Fibroblast of skin of left biceps (primary cell): Measurements from ENCODE around the gene KIAA1671.

Source experiments
- DNase-seq, 2 experiments: peaks; one replicate each; pipeline ENCODE4 v3.0.0-alpha.2; 2013; ENCODE audit warnings: low read depth in 2 of 2

The KIAA1671 gene

DNA sequence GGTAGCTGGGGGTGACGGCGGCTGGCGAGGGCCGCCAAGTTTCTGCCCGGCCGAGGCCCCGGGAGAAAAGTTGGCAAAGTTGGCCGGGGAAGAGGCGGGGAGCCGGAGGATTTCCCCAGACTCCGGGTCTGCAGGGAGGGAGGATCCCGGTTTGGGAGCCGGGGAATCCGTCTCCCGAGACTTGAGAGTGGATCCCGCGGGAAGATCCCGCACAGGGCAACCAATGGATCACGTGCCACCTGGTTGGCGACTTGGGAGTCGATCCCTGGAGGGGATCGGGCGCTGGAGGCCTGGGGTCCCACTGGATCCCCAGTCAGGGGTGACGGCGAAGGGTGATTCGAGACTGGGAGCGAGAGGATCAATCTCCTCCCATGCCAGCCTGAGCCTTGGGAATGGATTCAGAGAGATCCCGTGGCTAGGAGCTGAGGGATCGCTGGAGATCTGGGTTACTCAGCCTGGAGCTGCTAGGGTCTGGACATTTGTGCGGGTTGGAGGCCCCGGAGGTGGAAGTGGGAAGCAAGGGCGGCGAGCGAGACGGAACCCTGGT lies 394 bp downstream of the KIAA1671 start:
- DNase-seq, result no peak

DNA sequence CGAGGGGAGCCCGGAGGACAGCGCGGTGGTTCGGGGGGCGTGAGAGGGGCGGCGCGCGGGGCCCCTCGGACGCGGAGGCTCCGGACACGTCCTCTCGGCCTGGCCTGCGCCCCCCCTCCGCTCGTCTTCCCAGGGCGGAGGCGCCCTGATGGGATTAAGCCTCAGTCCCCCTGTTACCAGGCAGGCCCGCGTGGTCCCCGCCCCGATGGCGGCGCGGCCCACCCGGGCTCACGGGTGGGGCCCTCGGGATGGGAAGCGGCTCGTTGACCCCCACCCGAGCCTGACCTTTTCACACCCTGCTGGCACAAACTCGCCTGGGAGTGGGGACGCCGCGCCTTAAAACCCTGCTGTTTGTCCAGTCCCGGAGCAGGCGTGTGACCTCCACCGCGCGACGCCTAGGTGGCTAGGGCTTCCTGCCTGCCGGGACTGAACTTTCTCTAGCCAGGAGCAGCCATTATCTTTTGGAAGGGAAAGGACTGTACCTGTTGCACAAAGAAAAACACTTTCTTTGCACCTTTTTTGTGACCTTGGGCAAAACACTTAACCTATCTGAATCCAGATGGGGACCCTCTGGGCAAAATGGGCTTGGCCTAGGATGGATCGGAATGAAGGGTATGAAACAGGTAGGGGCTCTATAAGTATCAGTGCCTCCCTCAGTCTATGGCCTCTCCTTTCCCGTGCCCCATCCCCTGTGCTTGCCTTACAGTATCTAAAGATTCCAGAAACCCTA lies 1.0 kb downstream of the KIAA1671 start:
- no peak for DNase-seq

DNA sequence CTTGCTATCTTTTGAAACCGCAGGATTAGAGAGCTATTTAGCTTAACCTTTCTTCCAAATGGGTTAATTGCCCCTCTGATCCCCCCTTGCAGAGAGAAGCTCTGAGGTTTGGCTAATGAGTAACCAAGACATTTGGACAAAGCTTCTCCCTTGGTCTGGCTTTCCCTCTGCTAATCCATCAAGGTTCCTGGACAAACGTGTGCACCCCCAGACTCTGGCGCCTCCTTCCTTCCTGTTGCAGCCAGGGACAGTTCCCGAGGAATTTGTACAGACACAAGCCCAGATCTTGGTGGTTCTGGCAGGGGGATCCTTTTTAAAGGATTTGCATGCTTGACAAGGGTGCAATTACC lies 1.6 kb downstream of the KIAA1671 start:
- no peak for DNase-seq

DNA sequence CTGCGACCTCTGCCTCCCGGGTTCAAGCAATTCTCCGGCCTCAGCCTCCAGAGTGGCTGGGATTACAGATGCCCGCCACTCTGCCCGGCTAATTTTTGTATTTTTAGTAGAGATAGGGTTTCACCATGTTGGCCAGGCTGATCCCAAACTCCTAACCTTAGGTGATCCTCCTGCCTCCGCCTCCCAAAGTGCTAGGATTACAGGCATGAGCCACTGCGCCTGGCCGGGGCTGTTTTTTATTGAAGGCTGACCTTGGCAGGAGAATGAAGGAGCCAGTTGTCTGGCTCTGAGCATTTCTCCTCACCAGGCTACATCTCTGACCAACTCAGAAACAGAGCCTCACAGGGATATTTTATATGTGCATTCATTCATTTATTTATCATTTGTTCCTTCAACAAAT lies 2.3 kb downstream of the KIAA1671 start:
- DNase-seq, result no peak

DNA sequence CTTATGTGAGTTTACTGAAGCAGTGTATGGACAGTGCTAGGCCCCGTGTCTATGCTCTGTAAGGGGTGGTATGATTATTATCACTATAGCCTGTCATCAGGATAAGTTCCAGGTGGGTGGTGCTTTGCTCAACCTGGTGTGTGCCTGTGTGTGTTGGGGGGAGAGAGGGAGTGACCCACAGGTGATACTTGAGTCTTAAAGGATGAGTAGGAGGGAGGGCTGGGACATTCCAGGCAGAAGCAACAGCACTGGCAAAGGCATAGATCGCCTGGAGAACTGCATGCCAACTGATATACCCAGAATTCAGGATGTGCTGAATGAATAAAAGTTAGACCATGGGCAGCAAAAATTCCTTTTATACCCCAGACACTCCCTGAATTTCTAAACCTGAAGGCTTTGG lies 4.5 kb downstream of the KIAA1671 start:
- no peak for DNase-seq

DNA sequence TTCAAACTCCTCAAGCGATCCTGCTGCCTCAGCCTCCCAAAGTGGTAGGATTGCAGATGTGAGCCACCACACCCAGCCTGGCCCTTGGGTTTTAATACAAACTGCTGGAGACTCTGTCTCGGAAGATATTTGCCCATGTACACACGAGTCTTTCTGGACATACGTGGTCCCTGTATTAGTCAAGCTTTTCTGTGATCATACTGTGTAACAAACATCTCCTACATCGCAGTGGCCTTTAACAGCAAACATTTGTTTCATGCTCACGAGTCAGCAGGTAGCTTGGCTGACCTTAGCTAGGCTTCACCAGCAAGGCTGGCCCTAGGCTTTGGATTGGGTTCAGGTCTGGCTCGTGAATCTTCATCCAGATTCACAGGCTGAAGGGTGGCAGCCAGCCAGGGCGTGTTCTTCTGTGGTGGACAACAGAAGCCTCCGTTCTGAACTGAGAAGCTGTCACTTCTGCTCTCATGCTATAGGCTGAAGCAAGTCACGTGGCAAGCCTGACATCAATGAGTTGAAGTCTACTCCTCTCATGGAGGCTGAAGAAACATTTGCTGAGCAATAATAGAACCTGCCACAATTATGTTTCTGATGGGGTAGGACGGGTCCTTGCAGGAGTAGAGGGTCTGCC lies 8.8 kb downstream of the KIAA1671 start:
- DNase-seq, result no peak

DNA sequence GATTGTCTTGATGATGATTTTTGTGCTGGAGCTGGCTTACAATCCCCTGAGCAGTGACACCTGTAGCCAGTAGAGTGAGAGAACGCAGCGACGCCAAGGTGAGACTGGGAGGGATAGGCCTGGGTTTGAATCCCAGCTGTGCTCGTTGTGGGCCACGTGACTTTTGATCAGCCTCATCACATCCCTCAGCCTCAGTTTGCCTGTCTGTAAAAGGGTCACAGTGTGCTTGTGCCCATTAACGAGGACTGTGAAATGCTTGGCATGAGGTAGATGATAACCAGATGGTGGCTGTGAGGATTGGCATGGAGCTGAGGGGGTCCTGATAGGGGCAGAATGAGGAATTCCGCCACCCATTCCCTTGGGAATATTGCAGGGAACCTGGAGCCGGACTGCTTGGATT lies 9.6 kb downstream of the KIAA1671 start:
- no peak for DNase-seq

DNA sequence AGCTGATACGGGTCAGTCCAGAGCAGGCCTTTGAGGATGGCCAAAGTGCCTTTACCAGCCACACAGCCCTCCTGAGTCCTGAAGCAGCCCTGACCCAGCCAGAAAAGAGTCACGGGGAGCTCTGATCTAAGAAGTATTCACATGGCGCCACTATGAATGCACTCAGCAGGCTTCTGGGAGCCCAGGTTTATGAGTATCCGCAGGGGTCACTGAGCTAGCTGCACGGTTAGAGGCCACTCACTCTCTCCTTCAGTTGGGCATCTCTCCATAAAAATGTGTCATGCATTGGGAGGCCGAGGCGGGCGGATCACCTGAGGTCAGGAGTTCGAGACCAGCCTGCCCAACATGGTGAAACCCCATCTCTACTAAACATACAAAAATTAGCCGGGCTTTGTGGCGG lies 10.3 kb downstream of the KIAA1671 start:
- DNase-seq, result no peak

DNA sequence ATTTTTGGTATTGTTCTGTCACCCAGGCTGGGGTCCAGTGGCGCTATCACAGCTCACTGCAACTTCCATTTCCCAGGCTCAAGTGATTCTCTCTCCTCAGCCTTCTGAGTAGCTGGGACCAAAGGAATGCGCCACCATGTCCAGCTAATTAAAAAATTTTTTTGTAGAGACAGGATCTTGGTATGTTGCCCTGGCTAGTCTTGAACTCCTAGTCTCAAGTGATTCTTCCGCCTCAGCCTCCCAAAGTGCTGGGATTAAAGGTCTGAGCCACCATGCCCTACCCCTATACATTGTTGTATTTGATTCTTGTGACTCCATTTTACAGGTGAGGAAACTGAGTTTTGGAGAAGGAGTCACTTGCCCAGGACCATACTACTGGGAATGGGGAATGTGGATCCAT lies 11.9 kb downstream of the KIAA1671 start:
- no peak for DNase-seq

DNA sequence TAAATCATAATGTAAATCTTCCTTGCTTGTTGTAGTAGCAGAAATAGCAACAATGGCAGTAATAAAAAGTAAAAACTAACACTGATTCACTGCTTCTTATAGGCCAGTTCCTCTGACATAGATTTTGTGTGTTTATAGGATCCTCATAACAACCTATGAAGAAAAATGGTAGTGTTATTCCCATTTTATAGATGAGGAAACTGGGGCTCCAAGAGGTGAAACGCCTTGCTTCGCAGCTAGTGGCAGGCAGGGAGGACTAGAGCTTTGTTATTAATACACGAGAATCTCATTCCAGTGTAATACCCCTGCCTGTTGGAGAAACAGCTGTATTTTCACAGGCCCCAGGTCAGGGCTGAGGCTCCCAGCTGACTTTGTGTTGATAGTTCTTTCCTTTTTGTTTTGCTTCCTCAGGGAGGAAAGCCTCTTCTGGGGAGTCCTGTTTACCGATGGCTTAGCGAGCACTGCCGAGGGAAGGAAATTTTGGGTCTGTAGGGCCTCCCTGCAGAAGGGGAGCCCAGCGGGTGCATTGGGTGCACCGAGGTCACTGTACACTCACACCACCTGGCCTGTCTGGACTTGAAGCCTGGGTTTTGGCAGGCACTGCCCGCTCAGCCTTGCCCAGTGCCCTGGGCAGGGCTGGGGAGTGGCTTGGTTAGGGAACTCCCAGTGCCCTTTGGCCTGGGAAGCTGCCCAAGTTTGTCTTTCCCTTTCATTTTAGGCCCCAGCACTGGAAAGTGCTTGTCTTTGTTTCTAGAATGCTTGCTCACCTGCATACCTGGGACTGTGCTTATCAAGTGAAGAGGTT lies 13.5 kb downstream of the KIAA1671 start:
- no peak for DNase-seq

DNA sequence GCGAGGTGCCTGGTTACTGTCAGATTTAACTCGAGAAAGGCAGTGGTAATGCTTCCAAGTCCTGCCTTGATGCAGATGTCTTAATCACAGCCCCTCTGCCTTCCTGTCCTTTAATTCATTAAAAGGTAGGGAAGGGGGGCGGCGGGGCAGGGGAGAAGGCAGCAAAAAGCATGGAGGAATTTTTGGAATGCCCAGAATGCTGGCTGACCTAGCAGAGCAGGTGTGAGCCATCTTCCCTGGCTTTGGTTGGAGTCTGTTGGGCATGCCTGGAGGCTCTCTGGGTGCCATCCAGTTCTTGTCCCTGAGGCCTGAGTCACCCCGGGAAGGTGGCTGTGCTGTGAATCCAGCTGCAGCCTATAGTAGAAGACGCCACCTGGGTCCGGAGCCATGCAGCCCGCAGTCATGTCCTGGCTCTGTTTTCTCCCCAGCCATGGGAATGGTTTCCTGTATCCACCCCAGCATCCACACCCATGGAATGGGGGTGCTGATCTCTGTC lies 15.6 kb downstream of the KIAA1671 start:
- no peak for DNase-seq

DNA sequence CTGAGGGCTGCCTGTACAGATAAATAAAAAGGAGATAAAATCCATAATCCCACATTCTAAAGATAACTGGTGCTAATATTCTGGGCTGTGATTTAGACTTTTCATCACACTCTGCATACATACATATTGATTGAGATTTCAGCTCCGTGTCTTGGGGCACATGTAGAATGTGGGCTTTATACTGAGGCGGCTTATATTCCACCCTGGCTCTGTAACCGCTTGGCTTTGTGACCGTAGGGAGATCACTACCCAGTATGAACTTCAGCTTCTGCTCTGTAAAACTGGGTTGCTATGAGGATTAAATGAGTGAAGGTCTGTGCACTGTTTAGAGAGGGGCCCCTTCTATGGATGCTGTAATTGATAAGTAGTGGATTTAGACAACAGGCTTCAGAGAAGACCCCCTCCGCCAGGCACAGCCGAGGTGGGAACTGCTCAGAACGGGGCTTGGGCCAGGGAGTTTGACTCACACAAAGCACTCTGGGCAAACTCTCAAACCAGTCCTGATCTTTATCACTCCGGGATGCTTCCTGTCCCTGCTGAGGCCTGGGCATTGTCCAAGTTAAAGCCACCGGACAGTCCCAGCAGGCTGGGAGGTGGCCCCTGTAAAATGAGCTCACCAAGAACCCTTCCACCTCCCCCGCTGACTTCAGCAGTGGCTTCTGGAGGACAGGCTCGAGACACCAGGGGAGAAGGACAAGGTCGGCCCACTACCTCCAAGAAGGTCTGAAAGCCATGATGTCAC lies 17.2 kb downstream of the KIAA1671 start:
- DNase-seq, result no peak

DNA sequence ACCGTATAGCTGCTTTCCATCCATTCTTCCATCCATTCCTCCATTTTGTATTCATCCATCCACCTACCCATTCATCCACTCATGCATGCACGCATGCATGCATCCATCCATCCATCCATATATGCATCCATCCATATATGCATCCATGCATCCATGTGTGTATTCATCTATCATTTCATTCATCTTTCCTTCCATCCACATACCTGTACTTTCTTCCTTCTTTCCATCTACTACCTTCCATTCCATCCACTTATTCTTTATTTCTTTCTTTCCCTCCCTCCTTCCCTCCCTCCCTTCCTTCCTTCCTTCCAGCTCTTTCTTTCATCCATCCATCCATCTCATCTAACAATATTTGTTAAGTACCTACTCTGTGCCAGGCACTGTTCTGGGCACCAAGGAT lies 19.9 kb downstream of the KIAA1671 start:
- no peak for DNase-seq

DNA sequence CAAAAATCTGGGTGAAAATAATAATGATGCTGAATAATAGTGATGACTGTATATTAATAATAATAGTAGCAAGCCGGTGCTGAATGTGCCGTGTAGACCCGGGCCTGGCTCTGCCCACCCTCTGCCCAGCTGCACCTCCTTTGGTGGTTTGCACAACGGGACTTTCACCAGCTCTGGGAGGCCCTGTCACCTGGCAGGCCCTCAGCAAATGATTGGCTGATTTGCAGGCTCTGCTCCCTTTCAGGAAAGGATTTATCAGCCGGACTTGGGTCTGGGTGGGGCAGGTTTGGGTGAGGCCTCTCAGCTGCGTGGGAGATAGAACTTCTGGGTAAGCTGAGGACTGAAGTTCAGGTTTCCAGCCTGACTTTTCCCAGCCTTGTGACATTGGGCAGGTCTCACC lies 21.4 kb downstream of the KIAA1671 start:
- DNase-seq, result no peak

DNA sequence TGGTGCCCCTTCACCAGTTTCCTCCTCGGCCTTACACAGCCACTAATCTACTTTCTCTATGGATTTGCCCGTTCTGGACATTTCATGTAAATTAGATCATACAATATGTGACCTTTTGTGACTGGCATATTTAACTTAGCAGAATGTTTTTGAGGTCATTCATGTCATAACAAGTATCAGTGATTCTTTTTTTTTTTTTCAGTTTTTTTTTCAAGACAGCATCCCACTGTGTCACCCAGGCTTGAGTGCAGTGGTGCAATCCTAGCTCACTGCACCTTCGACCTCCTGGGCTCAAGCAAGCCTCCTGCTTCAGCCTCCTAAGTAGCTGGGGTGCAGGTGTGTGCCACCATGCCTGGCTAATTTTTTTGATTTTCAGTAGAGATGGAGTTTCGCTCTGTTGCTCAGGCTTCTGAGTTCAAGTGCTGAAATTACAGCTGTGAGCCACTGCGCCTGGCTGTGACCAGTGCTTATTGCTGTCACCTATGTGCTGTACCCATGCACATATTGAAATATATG lies 22.7 kb downstream of the KIAA1671 start:
- no peak for DNase-seq

DNA sequence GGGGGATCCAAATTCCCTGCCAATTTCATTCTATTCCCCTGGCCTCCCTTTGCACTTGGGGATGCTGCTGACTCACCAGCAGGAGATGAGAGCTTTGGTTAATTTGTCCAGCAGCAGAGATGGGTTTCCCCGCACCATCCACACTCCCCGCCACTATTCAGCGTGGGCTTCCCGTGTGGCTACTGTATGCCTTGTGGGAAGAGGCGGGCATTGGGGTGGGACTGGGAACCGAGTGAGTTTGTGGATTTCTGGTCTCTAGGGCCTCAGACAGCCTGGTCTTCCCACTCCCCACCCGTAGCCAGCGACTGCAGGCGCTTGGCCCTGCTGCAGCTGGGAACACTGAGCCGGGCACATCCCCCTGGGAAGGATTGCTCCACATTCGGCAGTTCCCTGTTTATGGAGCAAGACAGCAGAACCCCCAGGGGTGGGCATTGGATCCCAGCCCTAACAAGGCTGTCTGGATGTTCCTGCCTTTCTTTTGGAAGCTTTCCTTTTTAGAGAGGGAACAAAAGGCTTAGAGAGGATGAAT lies 23.4 kb downstream of the KIAA1671 start:
- no peak for DNase-seq

DNA sequence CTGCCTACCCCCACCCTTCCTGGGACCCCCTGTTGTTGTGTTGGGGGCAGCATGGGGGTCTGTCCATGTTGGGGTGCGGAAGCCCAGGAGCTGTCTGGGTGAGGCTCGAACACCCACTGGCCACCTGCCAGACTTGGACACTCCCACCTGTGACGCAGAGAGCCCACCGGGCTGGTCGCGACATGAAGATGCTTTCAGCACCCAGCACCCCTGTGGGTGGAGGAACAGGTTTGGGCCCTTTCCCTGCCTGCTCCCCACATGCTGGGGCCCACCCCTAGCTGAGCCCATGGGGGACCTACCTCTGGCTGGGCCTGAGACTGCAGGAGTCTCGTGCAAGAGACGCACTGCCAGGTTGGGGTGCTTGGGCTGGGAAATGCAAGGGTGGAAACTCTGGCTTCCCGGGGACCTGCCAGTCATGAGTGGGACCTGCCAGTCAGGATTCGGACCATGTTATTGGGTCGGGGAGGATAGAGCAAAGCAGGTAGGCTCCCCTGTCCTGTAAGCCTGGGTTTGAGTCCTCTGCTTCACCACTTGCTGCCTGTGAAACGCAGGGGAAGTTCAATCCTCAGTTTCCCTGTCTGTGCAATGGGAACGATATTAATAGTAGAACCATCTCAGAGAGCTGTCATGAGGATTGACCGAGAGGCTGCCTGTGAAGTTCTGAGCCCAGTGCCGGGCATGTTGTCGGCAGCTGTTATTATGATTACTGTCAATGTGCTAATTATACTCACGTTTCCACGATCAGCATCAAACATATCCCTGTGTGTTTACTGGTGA lies 24.1 kb downstream of the KIAA1671 start:
- DNase-seq, result no peak

DNA sequence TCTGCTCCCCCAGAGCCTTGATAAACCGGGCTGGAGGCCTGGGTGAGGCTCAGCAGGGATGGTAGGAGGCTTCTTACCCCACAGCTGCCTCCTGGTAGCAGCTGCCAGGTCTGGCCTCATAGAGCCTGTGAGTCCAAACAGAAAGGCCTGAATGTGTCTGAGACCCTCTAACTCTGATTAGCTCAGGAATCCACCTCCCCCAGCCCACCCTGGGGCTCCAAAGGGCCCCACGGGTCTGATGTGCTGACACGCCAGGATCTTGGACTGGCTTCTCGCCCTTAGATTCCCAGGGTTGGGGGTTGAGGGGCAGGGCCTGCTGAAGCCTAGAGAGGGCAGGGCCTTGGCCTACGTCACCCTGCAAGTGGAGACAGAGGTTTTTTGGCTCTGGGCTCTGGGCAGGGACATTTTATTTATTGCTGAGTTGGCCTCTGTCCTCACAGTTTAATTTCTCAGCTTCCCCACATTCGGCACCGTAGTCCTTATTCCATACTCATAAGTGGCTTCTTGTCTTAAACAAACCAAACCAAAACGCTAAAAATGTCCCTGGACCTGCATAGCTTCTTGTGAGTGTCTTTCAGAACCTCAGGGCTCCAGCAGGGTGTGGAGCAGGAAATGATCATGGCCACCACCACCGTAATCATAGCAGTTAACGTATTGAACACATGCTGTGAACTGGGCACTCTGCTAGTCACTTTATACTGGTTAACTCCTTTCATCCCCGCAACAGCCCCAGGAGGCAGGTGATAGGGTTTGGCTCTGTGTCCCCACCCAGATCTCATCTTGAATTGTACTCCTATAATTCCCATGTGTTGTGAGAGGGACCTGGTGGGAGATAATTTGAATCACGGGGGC lies 25.1 kb downstream of the KIAA1671 start:
- no peak for DNase-seq

DNA sequence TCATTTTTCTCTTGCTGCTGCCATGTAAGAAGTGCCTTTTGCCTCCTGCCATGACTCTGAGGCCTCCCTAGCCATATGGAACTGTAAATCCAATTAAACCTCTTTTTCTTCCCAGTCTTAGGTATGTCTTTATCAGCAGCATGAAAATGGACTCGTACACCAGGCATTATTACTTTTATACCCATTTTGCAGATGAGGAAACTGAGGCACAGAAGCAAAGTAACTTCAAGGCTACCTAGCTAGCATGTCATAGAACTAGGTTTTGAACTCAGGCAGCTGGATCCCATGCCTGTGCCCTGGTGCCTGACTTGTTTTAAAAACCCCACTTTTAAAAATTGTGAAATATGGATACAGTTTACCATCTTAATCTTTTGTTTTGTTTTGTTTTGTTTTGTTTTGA lies 25.8 kb downstream of the KIAA1671 start:
- DNase-seq, result no peak

DNA sequence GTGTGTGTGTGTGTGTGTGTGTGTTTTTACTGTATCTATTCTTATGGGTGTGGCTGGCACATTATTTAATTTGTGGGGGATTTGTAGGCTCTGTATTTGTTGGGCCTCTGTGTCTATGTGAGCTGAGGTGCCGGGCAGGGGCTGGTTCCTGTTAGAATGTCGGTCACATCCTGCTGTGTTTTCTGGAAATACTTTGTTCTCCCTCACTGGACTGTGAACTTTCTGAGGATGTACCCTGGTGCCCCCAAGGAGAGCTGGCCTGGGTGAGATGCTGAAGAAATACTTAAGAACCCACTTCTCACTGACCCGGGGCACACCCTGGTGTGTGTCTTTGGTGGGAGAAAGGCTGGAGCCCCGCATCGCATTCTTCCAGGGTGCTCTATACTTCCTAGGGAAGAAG lies 28.6 kb downstream of the KIAA1671 start:
- DNase-seq, result no peak
